HG03066 (cell line): ENCODE data around the gene ZFPL1.
"Not testable (repeated sequence)": the region's sequence is repeated elsewhere in the genome, so short reads cannot be mapped to it uniquely, and the experiment has no call there.

Experiments used
- ATAC-seq: cut with Tn5 transposase; IDR thresholded peaks from one replicate; pipeline ENCODE4 v1.9.1; 2021; ENCODE audit warnings: low read depth; ENCODE audit not compliant: unreplicated experiment

Gene ZFPL1

DNA sequence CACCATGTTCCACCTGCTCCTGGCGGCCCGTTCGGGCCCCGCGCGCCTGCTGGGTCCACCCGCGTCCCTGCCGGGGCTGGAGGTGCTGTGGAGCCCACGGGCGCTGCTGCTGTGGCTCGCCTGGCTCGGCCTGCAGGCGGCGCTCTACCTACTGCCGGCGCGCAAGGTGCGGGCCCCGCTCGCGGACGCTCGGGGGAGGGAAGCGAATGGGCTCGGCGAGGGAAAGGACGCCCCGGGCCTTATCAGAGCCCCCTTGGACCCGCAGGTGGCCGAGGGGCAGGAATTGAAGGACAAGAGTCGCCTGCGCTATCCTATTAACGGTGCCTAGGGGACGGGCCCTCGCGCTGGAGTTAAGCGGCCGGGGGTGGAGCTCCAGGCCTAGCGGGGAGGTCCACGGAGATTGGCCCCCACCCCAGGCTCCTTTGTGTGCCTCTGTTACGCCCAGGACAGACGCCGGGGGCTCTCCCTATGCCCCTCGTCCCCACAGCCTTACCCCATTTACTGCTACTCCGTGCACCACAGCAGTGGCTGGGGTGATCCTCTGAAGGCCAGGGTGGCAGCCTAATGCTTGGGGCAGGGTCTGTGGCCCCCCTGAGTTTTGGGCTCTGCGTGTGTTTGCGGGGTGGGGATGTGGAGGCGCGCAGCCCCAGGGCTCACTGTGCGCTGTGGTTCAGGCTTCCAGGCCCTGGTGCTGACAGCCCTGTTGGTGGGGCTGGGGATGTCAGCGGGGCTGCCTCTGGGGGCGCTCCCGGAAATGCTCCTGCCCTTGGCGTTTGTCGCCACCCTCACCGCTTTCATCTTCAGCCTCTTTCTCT is 28.7 kb downstream of the ZFPL1 start:
- peak; percentile 47 for ATAC-seq

GRCh38 chr11:65113361-65113756 is 29.3 kb downstream of the ZFPL1 start:
- no peak for ATAC-seq

DNA sequence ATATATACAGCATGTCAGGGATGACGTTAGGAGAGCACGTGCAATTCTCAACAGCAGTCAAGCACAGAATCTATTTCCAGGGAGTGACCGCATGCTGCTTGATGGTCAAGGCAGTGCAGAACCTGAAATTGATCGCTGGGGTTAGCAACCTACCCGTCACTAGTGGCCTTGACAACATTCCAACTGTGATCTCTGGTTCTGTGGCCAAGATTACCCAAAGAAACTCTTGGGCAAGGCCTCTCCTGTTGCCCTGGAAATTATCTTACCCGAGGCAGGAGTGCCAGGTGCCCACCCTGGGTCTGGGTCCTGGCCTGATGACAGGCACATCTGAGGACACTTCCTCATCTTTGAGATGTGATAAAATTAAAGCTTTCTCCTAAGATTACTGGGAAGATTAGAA is 29.8 kb downstream of the ZFPL1 start:
- no peak for ATAC-seq

- no peak for ATAC-seq
These were observed 30.6 kb downstream of the ZFPL1 start for GRCh38 chr11:65114538-65115171.

- ATAC-seq = no peak
These were observed 31.5 kb downstream of the ZFPL1 start for GRCh38 chr11:65115361-65116082.

- no peak for ATAC-seq
These were observed 32.6 kb downstream of the ZFPL1 start for GRCh38 chr11:65116370-65117205.

GRCh38 chr11:65117206-65118096 is 33.4 kb downstream of the ZFPL1 start, which contains the start of gene ZNHIT2:
Gene ZNHIT2 (minus strand): TSS chr11:65117701. CDS start chr11:65117653, 48 bp downstream.
- peak; percentile 46 for ATAC-seq

DNA sequence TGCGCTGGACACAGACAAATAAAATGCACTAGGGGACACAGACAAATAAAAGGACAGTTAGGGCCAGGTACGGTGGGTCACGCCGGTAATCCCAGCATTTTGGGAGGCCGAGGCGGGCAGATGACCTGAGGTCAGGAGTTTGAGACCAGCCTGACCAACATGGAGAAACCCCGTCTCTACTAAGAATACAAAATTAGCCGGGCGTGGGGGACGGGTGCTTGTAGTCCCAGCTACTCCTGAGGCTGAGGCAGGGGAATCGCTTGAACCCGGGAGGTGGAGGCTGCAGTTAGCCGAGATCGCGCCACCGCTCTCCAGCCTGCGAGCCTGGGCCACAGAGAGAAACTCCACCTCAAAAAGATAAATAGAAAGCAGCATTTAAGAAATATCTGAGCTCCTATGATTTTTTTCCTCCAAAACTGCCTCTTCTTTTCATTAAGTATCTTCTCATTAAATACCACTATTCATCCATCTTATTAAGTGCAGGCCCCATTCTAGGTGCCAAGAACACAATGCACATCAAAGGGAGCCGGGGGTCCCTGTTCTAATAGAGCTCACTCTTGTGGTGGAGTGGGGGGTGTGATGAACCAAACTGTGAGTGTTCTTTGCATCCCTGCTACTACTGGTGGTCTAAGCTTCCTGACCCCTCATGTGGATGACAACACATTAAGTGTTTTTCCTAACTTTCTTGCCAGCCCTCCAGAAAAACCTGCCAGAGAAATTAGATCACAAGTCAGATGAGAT is 34.2 kb downstream of the ZFPL1 start:
- ATAC-seq = no peak

DNA sequence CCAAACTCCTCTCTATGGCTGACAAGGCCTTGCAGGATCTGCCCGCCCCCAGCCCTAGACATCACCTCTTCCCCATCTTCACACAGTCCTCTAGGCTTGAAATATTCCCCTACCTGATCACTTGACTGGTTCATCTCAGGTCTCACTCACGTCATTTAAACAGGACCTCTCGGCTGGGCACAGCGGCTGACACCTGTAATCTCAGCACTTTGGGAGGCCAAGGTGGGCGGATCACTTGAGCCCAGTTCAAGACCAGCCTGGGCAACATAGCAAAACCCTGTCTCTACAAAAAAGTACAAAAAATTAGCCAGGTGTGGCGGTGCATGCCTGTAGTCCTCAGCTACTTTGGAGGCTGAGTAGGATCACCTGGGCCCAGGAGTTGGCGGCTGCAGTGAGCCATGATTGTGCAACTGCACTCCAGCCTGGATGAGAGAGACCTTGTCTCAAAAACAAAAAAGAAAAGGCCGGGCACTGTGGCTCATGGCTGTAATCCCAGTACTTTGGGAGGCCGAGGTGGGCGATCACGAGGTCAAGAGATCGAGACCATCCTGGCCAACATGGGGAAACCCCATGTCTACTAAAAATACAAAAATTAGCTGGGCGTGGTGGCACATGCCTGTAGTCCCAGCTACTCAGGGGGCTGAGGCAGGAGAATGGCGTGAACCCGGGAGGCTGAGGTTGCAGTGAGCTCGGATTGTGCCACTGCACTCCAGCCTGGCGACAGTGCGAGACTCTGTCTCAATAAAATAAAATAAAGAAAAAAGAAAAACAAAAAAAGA is 35.1 kb downstream of the ZFPL1 start:
- not testable (repeated sequence) for ATAC-seq

GRCh38 chr11:65119670-65119995 is 35.6 kb downstream of the ZFPL1 start:
- ATAC-seq = no peak

- no peak for ATAC-seq
These were observed 36.8 kb downstream of the ZFPL1 start for GRCh38 chr11:65120831-65121230.

DNA sequence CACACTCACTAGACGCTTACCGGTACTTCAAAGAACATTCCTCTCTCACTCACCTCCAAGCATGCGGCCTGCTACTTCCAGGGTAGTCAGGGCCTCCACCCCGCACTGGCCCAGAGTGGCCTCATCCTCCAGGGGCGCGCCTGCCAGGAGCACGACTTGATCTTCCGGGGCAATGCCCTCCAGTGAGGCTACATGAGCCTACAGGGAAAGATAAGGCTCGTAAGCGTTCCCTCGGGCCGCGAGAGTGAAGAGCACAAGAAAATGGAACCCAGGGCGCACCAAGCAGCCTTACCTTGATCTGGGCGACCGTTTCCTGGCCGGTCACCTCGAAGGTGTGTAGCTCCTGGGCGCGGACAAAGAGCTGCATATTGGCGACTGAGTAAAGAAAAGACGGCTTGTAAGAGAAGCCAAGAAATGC is 37.4 kb downstream of the ZFPL1 start:
- ATAC-seq = no peak

DNA sequence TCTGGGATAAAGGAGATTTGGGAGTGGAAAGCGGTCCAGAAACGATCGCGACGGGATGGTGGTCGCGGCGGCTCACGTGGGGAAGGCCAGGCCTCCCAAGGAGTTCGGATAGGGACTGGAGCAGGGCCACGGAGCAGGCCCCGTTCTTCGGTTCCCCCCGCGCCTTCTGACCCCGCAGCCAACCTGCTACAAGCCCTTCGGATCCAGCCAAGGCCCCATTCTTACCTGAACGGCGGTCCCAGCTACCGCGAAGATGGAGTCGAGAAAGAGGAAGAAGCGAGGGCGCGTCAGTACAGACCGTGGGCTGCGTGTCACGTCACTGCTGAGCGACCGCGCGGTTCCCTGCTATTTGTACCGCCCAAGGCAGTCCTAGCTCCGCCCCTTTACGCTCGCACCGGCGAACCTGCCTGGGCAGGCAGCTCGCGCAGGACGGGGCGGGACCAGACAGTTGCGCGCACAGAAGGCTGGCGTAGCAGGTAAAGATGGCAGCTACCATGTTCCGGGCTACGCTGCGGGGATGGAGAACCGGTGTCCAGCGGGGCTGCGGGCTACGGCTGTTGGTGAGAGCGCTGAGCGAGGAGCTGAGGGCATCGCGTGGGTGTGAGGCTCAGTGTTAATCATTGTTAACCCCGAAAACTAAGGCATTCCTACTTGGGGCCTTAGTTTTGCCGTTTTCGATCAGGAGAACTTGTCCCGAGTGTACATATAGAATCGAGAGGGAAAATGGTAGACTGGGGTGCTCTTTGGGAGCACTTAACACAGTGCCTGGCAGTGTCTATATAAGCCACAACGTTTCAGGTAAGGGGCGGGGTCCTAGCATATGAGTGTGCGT is 38.1 kb downstream of the ZFPL1 start, which contains the start of the genes FAU and MRPL49:
FAU (minus strand) TSS at position 270 of the 832 bp plus-strand sequence. CDS start 321 bp downstream, outside the sequence.
MRPL49 (plus strand) TSS at position 457 of the 832 bp plus-strand sequence; CDS start at position 483, 26 bp downstream.
- ATAC-seq = peak; percentile 58

DNA sequence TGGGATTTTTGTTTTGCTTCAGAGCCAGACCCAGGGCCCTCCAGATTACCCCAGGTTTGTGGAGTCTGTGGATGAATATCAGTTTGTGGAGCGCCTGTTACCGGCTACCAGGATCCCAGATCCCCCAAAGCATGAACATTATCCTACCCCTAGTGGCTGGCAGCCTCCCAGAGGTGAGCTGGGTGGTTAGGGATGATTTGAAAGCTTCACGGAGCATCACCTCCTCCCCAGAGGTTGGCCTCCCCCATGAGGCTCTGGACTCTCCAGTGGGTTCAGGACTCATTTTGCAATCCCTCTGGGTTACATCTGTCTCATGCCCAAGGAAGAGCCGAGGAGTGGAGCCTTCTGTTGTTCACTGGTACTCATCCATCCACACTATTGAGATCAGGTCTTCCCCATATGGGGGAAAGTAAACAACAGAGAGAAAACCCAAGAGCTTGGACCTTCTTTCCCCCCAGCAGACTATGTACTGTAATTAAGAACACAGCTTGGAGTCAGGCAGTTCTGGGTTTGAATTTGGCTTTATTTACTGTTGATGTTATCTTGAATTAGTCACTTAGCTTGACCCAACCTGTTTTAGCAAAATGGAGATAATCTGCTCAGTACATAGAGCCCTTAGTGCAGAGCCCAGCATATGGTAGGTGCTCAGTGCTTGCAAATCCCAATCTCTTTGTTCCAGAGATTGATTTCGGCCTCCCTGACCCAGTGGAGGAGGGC is 40.6 kb downstream of the ZFPL1 start:
- ATAC-seq = no peak

- no peak for ATAC-seq
These were observed 41.4 kb downstream of the ZFPL1 start for GRCh38 chr11:65125197-65126056.
